Kidney epithelial cell (primary cell): ENCODE measurements around the gene OR1Q1. TPM values are rescaled to one million over a fixed set of nuclear protein-coding genes. Genes with fewer than 3 reads are reported as not detected.

Experiments
- DNase-seq: peaks from one replicate; pipeline ENCODE4 v3.0.0-alpha.2; 2010; ENCODE audit warnings: low read depth
- H3K27me3 ChIP-seq: 2 replicates; pipeline ENCODE4 v1.6.0; 2011; ENCODE audit warnings: low read length; ENCODE audit not compliant: control insufficient read depth, insufficient read depth
- H3K36me3 ChIP-seq: 2 replicates; pipeline ENCODE4 v1.5.1; 2011; ENCODE audit warnings: low read length; ENCODE audit not compliant: control insufficient read depth, insufficient read depth
- H3K4me3 ChIP-seq: 2 replicates; pipeline ENCODE4 v1.5.1; 2011; ENCODE audit warnings: low read depth, mild to moderate bottlenecking, control low read depth, low read length
- CTCF ChIP-seq: IDR thresholded peaks from 2 replicates; pipeline ENCODE4 v1.5.1; 2011; ENCODE audit warnings: mild to moderate bottlenecking, moderate library complexity, low read length, control low read depth, inconsistent platforms; ENCODE audit not compliant: insufficient read depth, poor library complexity, severe bottlenecking
- total RNA-seq: library from RNA; depleted of rRNA; stranded (reverse); fragments of >200 nt; gene quantifications from 2 replicates; pipeline ENCODE4 v1.2.3, GENCODE V29; 2015

Gene OR1Q1
- total RNA-seq, 1 donor from 2014 or later, result not detected

- H3K4me3 ChIP-seq, result no peak overlapping the region
Measured at GRCh38 chr9:122605691-122606090, 8.8 kb upstream of the OR1Q1 start.

GRCh38 chr9:122606587-122606986 lies 8.0 kb upstream of the OR1Q1 start:
- no peak for TF ChIP-seq CTCF
- no peaks in the 10 kb centered on the region for H3K36me3 ChIP-seq
- no peak for DNase-seq

More at GRCh38 chr9:122605691-122606090, 8.8 kb upstream of the OR1Q1 start:
- H3K36me3 ChIP-seq, result no peaks in the 10 kb centered on the region
- no peak for DNase-seq
- H3K27me3 ChIP-seq, result peaks cover 2% of the 10 kb centered on the region
- no peak for TF ChIP-seq CTCF

GRCh38 chr9:122609804-122610203 lies 4.7 kb upstream of the OR1Q1 start:
- Histone ChIP-seq H3K27me3 (peaks cover 2% of the 10 kb centered on the region), H3K36me3 (no peaks in the 10 kb centered on the region), H3K4me3 (no peak overlapping the region)
- DNase-seq, result no peak
- TF ChIP-seq CTCF, result no peak

More at GRCh38 chr9:122606587-122606986, 8.0 kb upstream of the OR1Q1 start:
- H3K4me3 ChIP-seq, result no peak overlapping the region
- H3K27me3 ChIP-seq, result peaks cover 2% of the 10 kb centered on the region

- DNase-seq, result no peak
- Histone ChIP-seq H3K27me3 (no peaks in the 10 kb centered on the region), H3K36me3 (no peaks in the 10 kb centered on the region)
Measured at GRCh38 chr9:122619996-122620395, 5.5 kb downstream of the OR1Q1 start.

GRCh38 chr9:122642226-122642625 lies 27.7 kb downstream of the OR1Q1 start:
- Histone ChIP-seq H3K27me3 (no peaks in the 10 kb centered on the region), H3K36me3 (no peaks in the 10 kb centered on the region), H3K4me3 (no peak overlapping the region)
- TF ChIP-seq CTCF, result no peak
- no peak for DNase-seq

More at GRCh38 chr9:122619996-122620395, 5.5 kb downstream of the OR1Q1 start:
- no peak for TF ChIP-seq CTCF
- no peak overlapping the region for H3K4me3 ChIP-seq

GRCh38 chr9:122656378-122656777 lies 41.8 kb downstream of the OR1Q1 start:
- no peak for DNase-seq
- no peak for TF ChIP-seq CTCF
- no peak overlapping the region for H3K4me3 ChIP-seq
- H3K27me3 ChIP-seq, result no peaks in the 10 kb centered on the region
- no peaks in the 10 kb centered on the region for H3K36me3 ChIP-seq
